ENCODE results near the gene KLHL12.

DNA sequence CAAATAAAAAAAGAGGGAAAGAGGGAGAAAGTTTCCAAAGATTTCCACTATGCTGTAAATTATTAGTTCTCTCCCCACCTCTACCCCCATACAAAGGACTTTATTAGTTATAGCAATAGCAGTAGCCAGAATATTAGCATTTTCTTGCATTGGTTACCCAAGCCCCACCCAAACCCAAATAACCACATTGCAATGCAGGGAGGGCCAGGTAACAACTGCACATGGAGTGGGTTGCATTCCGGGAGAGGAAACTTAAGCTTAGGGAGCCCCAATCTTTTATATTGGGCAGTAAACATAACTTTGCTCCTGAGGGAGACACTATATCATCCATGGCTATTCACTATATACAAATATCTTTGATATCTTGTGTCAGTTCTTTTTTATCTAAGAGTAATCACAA, 25.1 kb upstream of the KLHL12 start:
- TF ChIP-seq, protein P1, sequence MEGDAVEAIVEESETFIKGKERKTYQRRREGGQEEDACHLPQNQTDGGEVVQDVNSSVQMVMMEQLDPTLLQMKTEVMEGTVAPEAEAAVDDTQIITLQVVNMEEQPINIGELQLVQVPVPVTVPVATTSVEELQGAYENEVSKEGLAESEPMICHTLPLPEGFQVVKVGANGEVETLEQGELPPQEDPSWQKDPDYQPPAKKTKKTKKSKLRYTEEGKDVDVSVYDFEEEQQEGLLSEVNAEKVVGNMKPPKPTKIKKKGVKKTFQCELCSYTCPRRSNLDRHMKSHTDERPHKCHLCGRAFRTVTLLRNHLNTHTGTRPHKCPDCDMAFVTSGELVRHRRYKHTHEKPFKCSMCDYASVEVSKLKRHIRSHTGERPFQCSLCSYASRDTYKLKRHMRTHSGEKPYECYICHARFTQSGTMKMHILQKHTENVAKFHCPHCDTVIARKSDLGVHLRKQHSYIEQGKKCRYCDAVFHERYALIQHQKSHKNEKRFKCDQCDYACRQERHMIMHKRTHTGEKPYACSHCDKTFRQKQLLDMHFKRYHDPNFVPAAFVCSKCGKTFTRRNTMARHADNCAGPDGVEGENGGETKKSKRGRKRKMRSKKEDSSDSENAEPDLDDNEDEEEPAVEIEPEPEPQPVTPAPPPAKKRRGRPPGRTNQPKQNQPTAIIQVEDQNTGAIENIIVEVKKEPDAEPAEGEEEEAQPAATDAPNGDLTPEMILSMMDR (conservative IDR thresholded peaks at IDR 0.05; ENCODE audit: low read depth, low read length) = no peak
- TF ChIP-seq EZH2 (IDR thresholded peaks at IDR 0.05; ENCODE audit: borderline replicate concordance, low read depth, low read length, poor library complexity, severe bottlenecking) = no peak
